Germinal center (tissue), 1 donor: Measurements from ENCODE around the gene ARMC6.

ENCODE experiments used
- DNase-seq: peaks from one replicate; pipeline ENCODE4 v3.0.0; 2012; ENCODE audit warnings: mixed read lengths, low spot score

Gene ARMC6

DNA sequence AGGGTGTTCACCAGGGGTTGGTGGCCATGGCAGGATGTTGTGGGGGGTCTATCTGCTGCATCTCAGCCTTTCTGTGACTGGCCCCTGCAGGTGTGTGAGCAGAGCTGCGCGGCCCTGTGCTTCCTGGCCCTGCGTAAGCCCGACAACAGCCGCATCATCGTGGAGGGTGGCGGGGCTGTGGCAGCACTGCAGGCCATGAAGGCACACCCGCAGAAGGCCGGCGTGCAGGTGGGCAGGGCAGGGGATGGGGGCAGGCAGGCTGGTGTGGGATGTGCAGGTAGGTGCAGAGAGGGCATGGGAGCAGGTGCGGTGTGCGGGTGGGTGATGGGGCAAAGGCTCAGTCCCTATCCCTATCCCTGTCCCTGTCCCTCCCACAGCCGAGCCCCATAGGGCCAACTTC lies 22.3 kb downstream of the ARMC6 start:
- DNase-seq: no peak

DNA sequence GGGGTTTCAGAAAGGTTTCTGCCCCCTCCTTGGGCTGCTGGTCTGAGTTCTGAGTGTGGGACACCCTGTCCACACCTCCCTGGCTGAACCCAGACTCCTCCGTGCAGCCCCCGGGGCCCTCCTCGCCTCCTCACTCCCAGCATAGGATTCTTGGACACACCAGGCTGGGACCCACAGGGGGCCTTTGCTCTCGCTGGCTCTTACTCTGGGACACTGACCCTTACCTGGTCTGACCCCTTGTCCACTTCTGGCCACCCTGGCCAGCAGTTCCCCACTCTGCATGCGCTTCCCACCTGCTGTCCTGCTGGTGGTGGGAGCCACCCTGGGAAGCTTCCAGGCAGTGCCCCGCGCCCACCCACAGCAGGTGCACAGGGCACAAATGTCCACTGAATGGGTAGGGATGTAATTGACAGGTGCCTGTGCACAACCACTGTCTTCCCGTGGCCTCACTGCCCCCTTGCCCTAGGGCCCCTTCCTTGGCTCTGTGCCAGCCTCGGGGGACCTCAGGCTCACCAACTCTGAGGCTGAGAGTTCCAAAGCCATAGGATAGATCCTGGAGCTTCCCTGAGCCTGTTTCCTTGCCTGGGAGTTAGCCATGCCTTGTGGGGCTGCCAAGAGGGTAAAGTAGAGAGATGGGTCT lies 23.4 kb downstream of the ARMC6 start:
- DNase-seq: no peak

DNA sequence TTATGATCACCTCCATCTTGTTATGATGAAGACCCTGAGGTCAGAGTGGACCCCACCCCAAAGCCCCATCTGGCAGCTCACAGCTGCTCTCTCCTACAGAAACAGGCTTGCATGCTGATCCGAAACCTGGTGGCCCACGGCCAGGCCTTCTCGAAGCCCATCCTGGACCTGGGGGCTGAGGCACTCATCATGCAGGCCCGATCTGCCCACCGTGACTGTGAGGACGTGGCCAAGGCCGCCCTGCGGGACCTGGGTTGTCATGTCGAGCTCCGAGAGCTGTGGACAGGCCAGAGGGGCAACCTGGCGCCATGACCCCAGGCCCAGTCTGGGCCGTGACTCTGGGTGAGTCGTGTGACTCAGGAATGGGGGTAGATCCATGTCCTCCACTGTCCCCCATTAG lies 23.9 kb downstream of the ARMC6 start:
- DNase-seq: no peak

DNA sequence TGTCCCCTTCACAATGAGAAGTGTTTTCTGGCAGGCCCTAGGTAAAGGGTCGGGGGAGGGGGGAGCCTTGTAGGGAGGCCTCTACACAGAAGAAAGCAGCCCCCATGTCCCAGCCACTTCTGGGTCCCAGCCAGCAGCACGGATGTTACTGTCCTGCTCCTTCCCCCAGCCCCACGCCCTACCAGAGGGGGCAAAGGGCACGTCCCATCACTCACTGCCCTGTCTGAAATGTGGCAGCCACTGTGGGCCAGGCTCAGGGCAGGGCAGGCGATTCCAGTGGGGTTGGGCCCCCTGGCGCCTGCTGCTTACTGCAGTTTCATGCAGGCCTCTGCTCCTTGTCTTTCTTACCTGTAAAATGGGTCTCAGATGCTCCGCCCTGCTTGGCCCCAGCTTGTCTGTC lies 24.3 kb downstream of the ARMC6 start:
- DNase-seq: no peak

DNA sequence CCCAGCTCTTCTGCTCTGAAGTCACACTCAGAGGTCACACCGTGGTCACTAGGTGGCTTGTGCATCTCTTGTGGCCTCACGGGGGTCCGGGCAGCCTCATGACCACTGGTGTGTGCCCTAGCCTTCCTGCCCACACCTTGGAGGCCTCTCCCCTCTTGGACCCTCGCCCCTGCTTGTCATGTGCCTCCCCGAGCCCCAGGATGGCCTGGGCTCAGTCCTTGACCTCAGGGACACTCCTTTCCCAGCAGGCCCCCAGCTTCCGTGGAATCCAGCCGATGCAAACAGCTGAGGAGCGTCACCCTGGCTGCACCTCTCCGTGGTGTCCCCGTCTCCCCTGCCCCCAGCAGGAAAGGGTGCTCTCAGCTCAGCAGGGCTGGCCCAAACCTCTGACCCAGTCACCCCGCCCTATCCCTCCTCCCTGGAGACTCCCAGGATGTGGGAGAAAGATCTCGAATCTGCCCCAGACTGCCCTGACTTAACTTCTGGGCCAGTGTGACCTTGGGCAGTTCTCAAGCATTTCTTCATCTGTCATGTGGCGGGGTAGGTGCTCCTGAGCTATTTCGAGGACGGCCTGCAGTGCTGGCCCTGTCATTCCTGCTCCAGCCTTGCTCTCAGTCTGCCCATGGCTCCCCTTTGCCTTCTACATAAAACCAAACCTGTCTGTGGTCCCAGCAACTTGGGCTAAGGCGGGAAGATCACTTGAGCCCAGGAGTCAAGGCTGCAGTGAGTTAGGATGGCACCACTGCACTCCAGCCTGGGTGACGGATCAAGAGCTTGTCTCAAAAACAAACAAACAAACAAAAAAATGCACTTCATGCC lies 25.8 kb downstream of the ARMC6 start:
- DNase-seq: no peak

DNA sequence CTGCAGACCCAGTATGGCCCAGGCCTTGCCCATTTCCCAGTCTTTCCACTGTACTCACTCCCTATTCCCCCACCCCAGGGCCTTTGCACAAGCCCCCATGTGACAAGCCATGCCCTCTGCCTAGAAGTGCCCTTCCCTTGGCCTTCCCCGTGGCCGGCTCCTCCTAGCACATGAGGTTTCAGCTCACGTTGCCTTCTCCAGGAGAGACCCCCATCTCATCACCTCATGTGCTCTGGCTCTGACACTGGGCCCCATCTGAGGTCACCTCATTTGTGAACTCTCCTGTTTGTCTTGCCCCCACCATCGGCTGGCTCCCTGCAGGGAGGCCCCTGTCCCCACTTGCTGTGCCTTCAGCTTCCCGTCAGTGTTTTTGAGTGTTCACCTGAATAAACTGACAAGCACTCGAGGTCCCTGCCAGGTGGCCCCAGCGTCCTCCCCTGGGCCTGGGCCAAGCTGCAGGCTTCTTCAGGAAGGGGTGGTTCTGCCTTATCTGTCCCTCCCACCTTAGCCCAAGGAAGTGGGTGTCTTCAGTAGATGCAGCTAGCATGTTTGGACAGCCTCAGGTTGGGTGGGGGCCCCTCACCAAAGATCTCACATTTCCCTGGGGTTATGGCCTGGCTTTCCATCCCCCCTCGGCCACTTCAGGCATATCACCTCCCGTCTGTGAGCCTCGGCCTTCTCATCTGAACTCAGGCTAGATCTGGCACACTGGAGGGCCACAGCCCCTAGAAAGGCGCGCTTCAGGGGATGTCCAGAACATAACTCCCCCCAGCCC lies 26.6 kb downstream of the ARMC6 start:
- DNase-seq: no peak

DNA sequence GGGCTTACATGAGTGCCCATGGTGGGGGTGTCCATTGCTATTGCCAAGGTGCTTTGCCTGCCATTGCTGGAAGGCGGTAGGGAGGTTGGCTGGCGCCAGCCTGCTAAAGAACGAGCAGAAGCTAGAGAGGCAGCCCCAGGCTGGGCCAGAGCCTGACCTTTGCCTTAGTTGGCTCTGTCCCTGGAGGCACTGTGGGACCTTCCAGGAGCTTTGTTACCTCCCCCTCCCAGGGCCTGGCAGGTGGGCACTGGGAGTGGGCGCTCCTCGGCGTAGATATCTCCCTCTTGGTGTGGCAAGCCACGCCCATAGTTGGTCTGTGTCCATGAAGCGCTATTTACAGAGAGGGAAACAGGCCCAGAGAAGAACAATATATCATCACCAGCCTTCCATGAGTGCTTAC lies 28.1 kb downstream of the ARMC6 start:
- no peak for DNase-seq

DNA sequence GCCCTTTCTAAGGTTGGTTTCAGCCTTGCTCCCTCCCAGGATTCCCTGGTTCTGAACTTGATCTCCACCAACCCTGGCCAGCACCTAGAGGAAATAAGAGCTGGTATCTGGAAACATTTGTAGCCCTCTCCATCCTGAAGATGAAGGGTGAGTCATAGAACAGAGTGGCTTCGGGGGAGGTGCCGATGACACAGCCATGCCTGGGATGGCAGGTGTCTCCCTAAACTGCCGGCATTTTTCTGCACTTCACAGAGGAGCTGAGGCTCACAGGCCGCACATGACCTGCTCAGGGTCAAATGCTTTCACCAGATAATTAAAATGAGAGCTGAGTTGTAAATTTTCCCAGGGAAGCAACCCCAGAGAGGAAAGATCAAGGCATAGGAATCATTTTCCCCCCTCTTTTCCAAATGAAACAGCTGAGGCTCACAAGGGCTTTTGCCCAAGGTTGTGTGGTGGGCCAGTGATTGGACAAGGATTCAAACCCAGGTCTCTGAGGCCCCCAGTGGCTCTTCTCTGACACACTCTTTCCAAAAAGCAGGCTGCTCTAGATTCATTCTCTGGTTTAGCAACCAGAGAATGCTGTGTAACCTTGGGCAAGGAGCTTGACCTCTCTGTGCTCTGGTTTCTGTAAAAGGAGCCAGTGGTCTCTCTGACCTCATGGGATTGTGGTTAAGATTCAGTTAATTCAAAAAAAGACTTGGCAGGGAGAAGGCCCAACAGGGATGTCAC lies 29.2 kb downstream of the ARMC6 start:
- DNase-seq: no peak

DNA sequence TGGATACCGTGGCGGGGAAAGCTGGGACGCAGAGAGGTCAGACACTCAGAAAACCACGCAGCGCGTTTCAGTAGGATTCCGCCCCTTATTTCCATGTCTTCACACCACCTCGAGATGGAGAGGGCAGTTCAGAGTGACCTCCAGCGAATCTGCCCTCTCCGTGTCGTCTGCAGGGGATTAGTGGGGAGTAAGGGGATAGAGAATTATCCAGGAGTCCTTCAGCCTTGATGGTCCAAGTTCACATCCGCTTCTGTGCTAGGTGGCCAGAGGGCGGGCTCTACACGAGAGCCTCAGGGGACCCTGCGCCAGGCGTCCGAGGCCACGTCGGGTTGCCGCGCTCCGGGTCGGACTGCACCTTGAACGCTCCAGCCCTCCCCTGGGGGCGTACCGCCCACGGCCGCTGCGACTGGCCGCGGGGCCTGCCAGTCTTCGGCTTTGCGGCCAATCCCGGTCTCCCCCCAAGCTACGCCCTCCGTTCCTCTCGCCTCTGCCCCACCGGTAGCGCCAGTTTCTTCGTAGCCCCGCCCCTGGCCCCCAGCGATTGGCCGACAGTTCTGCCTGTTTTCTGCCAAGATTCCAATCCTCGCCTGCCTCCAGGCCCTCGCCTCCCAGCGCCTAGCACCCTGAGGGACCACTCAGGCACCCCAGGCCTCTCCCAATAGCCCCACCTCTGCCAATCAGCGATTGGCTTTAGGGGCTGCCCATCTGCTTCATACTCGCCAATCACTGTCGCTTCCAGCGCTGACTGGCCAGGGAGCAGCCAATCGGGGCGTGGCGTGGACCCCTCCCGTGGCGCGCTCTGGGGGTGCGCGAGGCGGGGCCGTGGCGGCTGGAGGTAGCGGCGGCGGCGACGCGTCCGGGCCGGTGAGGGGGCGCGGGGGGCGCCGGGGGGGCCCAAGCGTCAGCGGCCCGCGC lies 30.0 kb downstream of the ARMC6 start, which contains the start of gene SLC25A42:
Gene SLC25A42 (plus strand): TSS at position 812 of the 915 bp plus-strand sequence. CDS start 32,131 bp downstream, outside the sequence.
- peak; percentile 100 for DNase-seq

DNA sequence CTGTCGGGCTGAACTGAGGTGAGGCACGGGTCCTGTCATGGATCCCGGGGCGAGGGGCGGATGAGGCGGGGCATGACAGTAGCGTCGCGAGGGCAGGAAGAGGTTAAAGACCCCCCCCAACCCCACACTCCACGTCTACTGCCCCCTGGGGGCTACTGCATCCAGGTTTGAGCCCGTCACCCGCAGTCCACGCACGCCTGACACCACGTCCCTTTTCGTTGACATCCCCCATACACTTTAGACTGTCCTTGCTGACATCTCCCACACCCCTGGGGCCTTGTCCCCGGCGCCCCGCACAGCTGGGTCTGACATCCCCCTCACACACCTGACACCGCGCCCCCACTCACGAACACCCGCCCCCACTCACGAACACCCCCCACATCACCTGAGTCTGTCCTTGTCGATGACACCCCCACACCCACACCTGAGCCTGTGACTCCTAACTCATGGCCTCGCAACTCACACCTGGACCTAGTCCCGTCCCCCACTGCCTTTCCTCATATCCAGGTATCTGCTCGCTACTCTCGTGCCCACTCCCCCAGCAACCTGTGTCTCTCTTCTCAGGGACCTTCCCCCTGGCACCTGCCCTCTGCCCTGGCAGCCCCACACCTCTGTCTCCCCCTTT lies 30.8 kb downstream of the ARMC6 start:
- DNase-seq: no peak

DNA sequence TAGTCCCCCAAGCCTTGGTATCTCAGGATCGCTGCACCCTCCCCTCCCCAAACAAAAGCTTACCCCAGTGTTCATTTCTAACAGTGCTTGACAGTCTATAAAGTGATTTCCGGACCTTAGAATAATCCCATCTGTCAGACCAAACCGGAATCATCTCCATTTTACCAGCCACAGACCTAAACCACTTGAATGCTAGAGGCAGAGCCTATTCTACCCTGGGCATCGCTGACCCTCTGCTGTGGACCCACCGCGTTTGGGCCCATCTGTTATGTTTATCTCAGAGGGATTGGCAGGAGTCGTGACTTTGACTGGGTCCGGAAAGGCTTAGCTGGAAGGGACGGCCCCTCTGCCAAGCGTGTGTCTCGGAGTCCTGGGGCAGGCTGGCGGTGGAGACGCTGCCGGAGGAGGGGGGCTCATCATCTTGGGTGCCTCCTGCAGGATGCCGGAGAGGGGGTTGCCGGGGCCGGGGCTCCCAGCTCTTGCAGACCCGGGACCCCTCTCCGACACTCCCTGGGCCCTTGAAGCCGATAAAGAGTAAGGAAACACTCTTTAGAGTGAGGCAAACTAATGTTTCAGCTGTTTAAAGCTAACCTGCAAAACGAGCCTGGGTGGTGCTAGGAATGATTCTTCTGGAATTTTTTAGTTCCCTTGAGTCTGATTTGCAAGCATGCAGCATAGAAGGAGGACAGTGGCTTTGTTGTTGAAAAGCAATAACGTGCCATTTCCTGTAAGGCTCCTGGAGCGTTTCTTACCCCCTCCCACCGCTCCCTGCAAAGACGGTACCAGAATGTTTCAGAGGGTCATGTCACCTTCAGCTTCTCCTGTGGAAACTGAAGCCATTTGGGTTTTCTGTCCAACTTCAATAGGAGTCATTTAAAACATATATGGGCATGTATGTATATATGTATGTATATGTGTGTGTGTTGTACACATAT lies 31.7 kb downstream of the ARMC6 start:
- DNase-seq: peak; percentile 51

DNA sequence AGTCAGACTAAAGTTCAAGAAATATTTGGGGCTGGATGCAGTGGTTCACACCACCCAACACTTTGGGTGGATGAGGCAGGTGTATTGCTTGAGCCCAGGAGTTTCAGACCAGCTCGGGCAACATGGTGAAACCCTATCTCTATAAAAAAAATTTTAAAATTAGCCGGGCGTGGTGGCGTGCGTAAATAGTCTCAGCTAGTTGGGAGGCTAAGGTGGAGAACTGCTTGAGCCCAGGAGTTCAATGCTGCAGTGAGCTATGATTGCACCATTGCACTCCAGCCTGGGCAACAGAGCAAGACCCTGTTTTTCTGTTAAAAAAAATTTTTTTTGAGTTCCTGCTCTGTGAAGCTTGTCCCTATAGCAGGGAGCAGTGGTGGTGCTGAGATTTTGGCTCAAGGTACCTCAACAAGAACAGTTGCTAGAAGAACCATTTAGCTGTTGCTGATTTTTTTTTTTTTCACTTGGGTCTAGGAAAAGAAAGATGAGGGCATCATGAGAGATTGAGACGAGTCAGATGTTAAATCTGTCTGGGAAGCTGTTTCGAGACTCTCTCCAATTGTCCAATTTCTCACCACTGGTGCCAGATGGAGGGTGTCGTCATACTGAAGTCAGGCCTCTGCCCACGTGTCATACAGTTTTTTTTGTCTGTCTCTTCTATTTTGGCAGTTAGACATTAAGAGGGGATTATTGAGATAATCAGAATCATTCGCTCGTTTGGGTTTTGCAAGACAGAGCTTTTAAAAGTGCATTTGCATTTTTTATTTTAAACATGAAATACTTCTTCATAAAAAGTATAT lies 34.1 kb downstream of the ARMC6 start:
- peak; percentile 15 for DNase-seq

DNA sequence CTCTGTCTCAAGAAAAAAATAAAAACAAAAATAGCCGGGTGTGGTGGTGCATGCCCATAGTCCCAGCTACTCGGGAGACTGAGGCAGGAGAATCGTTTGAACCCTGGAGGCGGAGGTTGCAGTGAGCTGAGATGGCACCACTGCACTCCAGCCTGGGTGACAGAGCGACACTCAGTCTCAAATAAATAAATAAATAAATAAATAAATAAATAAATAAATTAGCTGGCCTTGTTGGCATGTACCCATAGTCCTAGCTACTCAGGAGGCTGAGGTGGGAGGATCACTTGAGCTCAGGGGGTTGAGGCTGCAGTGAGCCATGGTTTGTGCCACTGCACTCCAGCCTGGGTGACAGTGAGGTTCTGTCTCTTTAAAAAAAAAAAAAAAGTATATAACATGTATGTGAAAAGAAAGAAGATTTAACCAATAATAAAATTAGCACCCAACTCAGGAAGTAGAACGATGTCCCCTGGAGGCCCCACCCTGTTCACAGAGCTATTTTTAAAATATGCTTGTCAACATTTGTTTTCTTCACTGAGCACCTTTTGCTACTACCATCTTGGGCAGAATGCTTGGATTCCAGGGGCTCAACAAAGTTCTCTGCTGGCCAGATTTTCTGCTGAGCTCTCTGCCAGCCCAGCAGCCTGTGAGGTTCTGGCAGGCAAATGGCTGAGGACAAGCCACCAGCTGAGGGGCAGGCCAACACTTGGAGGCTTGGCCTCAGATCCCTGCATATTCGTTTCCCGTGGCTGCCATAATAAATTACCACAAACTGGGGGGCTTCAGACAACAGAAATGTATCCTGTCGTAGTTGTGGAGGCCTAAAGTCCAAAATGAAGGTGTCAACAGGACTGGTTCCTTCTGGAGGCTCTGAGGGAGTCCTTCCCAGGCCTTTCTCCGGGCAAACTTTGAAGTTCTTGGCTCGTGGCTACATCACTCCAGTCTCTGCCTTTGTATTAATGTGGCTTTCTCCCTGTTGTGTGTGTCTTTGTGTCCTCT lies 35.6 kb downstream of the ARMC6 start:
- DNase-seq: peak; percentile 45

DNA sequence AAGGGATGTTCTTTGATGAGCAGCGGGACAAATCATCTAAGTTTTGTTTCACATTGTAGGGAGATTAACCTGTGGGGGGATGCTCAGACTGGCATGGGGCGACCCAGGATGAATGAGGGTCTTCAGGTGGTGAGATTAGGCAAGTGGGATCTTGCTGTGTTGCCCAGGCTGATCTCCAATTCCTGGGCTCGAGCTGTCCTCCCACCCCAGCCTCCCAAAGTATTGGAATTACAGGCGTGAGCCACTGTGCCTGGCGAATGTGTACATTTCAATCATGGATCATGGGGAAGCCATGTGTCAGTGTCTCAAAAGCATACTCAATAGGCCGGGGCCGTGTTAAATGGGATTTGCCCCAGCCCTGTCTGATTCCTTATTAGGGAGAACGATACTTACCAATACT lies 38.5 kb downstream of the ARMC6 start:
- no peak for DNase-seq

DNA sequence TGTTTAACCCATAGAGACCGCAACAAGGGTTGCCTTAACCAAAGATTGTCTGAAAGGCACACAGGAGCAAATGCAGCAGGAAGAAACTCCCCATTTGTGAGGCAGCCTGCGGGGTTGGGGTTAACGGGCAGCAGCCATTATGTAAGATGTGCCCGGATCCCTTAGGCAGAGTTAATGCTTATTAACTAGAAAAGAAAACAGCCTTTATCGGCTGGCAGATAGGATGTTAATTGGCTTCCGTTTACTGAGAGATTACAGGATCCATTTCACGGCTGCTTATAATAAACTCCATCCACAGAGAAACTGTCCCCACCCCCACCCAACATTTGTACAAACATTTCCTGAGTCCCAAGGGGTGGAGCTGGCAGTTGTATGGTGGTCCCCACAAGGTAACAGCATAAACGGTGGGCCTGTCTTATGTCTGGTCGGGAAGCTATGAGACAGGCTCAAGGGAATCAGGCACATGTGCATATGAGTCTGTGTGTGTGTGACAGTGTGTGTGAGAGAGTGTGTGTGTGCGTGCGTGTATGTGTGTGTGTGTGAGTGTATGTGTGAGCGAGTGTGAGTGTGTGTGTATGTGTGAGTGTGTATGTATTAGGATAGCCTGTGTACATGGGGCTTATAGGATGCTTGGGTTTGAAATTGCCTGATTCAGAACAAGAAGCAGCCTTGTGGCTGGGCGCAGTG lies 40.9 kb downstream of the ARMC6 start:
- no peak for DNase-seq

DNA sequence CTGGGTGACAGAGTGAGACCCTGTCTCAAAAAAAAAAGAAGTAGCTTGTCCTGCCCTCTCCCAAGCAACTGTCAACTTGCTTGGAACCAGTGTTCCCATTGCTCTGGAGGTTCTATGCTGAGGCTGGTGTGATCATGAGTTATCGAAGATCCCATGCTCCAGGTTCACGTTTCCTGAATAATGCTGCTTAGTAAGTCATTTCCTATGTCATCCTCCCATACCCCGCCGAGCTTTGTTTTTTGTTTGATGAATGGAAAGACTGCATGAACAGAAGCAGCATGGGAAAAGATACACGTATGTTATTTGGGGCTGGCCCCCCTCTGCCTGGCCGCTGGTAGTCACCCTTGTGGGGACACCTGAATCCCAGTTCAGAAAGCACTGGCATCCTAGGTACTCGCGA lies 41.7 kb downstream of the ARMC6 start:
- no peak for DNase-seq

DNA sequence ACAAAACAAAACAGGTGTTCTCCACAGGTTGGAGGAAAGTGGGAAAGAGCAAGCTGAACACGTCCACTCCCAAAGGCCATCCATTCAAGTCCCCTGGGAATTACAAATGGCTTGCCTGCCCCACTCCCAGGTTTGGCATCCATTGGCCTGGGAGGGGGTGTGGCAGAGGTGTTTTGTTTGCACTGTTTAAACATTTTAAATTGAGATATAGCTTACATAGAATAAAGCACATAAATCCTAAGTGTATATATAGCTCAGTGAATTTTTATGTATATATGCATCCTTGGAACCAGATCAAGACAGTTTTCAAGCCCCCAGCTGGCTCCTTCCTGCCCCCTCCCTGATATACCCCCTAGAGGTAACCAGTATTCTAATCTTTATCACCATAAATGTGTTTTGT lies 43.1 kb downstream of the ARMC6 start:
- no peak for DNase-seq
